Testis (tissue), 3 donors: Measurements from ENCODE around the gene ATL1. TPM values are rescaled to one million over a fixed set of nuclear protein-coding genes. Genes with fewer than 3 reads are reported as not detected.

Experiments
- DNase-seq: peaks from one replicate; pipeline ENCODE4 v3.0.0-alpha.2; 2019
- H3K27ac ChIP-seq, 2 donors: fragments of 200-600 bp; sonication (generic); one replicate each; pipeline ENCODE4 v1.5.1; 2019
- H3K27me3 ChIP-seq: fragments of 200-600 bp; sonication (generic); one replicate; pipeline ENCODE4 v1.5.1; 2019
- H3K36me3 ChIP-seq: fragments of 200-600 bp; sonication (generic); one replicate; pipeline ENCODE4 v1.5.1; 2017; ENCODE audit warnings: low read depth; ENCODE audit errors: missing control alignments
- H3K4me1 ChIP-seq: fragments of 200-600 bp; sonication (generic); one replicate; pipeline ENCODE4 v1.5.1; 2019
- H3K4me3 ChIP-seq, 2 donors: fragments of 200-600 bp; sonication (generic); one replicate each; pipeline ENCODE4 v1.5.1; 2017 to 2019
- H3K9me3 ChIP-seq: fragments of 200-600 bp; sonication (generic); one replicate; pipeline ENCODE4 v1.5.1; 2017
- POLR2A ChIP-seq: fragments of 450-650 bp; IDR thresholded peaks from one replicate; pipeline ENCODE4 v1.6.1; 2017; ENCODE audit warnings: antibody characterized with exemption, mild to moderate bottlenecking, moderate library complexity
- WGBS, 2 donors: methylation state at CpG; one replicate each; pipeline ENCODE4 v1.1.5; 2018; 5-methylcytosine and 5-hydroxymethylcytosine counted together
- intact Hi-C: fragments of 100-400 bp; cut with DNase I; formaldehyde crosslinking; loops from one replicate; pipeline ENCODE4 v1.15.1; 2023; ENCODE audit warnings: low total_unique reads
- polyA plus RNA-seq: library from polyadenylated mRNA; stranded (reverse); fragments of 350-450 nt; fragmentation: Illumina TruSeq; extraction: RNeasy Lipid Tissue Mini Kit (QIAGEN cat#74804); gene quantifications from one replicate; pipeline ENCODE4 v1.2.3, GENCODE V29; 2014; ENCODE audit warnings: low read depth, low replicate concordance; ENCODE audit not compliant: insufficient read depth
- total RNA-seq, 2 donors: library from RNA; depleted of rRNA; stranded (reverse); fragments of >200 nt; gene quantifications; one replicate each; pipeline ENCODE4 v1.2.3, GENCODE V29; 2016
- TF ChIP-seq, protein P1 (sequence below), 3 experiments: fragments of 450-650 bp in 2 of 3; fragments of 200-600 bp in 1 of 3; sonication (generic) in 1 of 3; IDR thresholded peaks; one replicate each; pipeline ENCODE4 v1.5.1; 2016 to 2019; ENCODE audit warnings: antibody characterized with exemption in 3 of 3, mild to moderate bottlenecking in 2 of 3, moderate library complexity in 1 of 3

The ATL1 gene
- total and polyA plus RNA-seq, 3 donors from 2014 or later: 10.0 to 25.1 (median 14.4) TPM

DNA sequence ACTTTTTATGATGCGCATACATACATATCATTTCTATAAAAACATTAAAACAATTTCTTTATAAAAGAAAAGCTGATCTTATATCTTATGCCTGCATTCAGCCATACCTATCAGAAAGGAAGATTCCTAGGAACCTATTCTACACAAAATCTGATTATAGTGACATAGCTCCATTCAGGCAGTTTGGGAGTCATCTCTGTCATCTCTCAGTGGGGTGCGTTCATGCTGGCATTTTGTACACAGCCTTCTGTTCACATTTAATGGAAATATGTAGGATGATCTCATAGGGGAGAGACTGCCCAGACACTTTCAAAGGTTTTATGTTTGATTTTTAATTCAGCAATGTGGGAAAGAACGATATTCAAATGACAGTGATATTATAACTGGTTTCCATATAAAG, 52.9 kb downstream of the ATL1 start:
- WGBS, 2 donors: 88 to 95% methylated on average over 3 of the region's 3 CpGs
- no peaks in the 10 kb centered on the region for H3K36me3 ChIP-seq

DNA sequence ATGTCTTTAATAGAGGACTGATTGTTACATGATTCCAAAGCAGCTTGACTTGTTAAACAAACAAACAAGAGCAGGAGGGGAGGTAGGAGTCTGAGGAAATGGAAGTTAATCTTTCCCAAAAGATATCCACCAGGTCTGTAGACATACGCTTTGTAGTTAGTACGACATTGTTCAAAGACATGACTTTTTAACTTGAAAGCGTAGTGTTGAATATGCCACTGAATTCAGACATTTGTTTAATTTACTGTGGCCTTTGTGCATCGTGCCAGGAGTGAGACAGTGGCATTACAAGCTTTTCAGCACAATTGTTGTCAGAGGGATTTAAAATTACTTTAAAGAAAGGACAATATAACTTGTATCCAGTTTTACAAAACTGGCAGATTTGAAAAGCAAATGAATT, 55.1 kb downstream of the ATL1 start:
- H3K27me3 ChIP-seq: no peaks in the 10 kb centered on the region
- WGBS, 2 donors: 57 to 77% methylated on average over 4 of the region's 4 CpGs
- TF ChIP-seq POLR2A: no peak
- TF ChIP-seq, protein P1, sequence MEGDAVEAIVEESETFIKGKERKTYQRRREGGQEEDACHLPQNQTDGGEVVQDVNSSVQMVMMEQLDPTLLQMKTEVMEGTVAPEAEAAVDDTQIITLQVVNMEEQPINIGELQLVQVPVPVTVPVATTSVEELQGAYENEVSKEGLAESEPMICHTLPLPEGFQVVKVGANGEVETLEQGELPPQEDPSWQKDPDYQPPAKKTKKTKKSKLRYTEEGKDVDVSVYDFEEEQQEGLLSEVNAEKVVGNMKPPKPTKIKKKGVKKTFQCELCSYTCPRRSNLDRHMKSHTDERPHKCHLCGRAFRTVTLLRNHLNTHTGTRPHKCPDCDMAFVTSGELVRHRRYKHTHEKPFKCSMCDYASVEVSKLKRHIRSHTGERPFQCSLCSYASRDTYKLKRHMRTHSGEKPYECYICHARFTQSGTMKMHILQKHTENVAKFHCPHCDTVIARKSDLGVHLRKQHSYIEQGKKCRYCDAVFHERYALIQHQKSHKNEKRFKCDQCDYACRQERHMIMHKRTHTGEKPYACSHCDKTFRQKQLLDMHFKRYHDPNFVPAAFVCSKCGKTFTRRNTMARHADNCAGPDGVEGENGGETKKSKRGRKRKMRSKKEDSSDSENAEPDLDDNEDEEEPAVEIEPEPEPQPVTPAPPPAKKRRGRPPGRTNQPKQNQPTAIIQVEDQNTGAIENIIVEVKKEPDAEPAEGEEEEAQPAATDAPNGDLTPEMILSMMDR (IDR thresholded peaks at IDR 0.05): no peak
- no peak overlapping the region for H3K27ac ChIP-seq
- no peak for DNase-seq
- intact Hi-C loops: loop anchor here (5.0 kb wide), 1 partner anchor 157 kb away; no protein-coding TSS in a partner anchor
- no peaks in the 10 kb centered on the region for H3K9me3 ChIP-seq
- no peaks in the 10 kb centered on the region for H3K4me1 ChIP-seq
- no peaks in the 10 kb centered on the region for H3K36me3 ChIP-seq
- no peak overlapping the region for H3K4me3 ChIP-seq

More for the DNA sequence above, 52.9 kb downstream of the ATL1 start:
- no peak overlapping the region for H3K27ac ChIP-seq
- intact Hi-C loops: no loop called here
- TF ChIP-seq, protein P1 (IDR thresholded peaks at IDR 0.05): no peak
- no peak for TF ChIP-seq POLR2A
- H3K4me1 ChIP-seq: no peaks in the 10 kb centered on the region
- H3K4me3 ChIP-seq: no peak overlapping the region
- H3K27me3 ChIP-seq: no peaks in the 10 kb centered on the region
- H3K9me3 ChIP-seq: no peaks in the 10 kb centered on the region
- no peak for DNase-seq

DNA sequence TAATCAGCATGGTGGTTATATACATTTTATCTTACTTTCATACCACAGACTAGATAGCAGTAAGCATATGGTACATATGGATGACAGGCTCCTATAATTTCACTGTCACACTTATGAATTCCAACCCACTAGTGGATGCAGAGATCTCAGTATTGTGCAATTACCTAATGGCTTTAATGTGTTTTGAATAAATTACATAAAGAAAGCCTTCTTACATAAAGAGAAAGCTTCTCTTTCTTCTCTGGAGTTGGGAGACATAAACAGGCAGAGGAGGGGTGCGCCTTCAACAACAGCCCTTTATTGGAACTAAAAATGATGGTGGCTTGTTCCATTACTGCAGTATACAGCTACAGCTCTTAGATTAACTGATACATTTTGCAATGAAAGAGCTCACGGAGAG, 55.6 kb downstream of the ATL1 start:
- no peak for TF ChIP-seq POLR2A
- TF ChIP-seq, protein P1 (IDR thresholded peaks at IDR 0.05): no peak
- H3K27ac ChIP-seq: no peak overlapping the region
- WGBS, 2 donors: 96 to 98% methylated on average over 2 of the region's 2 CpGs
- no peaks in the 10 kb centered on the region for H3K9me3 ChIP-seq
- H3K4me1 ChIP-seq: no peaks in the 10 kb centered on the region
- no peak for DNase-seq
- no peaks in the 10 kb centered on the region for H3K36me3 ChIP-seq
- H3K4me3 ChIP-seq: no peak overlapping the region
- intact Hi-C loops: loop anchor here (5.0 kb wide), 1 partner anchor 157 kb away; no protein-coding TSS in a partner anchor
- no peaks in the 10 kb centered on the region for H3K27me3 ChIP-seq

DNA sequence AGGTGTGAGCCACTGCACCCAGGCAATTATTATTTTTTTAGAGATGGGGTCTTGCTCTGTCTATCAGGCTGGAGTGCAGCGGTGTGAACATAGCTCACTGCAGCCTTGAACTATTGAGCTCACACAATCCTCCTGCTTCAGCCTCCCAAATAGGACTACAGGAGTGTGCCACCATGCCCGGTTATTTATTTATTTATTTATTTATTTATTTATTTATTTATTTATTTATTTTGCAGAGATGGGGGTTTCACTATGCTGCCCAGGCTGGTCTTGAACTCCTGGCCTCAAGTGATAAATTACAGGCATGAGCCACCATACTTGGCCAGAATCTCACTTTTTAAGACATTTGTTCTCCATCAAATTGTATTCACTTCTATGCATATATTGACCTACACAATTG, 56.3 kb downstream of the ATL1 start:
- Histone ChIP-seq H3K9me3 (no peaks in the 10 kb centered on the region), H3K27me3 (no peaks in the 10 kb centered on the region), H3K36me3 (no peaks in the 10 kb centered on the region), H3K4me3 (no peak overlapping the region), H3K27ac (no peak overlapping the region), H3K4me1 (no peaks in the 10 kb centered on the region)
- WGBS, 2 donors: 91 to 96% methylated on average over 2 of the region's 2 CpGs
- DNase-seq: no peak
- TF ChIP-seq, protein P1 (IDR thresholded peaks at IDR 0.05): no peak
- TF ChIP-seq POLR2A: no peak
- intact Hi-C loops: loop anchor here (5.0 kb wide), 1 partner anchor 156 kb away; no protein-coding TSS in a partner anchor

DNA sequence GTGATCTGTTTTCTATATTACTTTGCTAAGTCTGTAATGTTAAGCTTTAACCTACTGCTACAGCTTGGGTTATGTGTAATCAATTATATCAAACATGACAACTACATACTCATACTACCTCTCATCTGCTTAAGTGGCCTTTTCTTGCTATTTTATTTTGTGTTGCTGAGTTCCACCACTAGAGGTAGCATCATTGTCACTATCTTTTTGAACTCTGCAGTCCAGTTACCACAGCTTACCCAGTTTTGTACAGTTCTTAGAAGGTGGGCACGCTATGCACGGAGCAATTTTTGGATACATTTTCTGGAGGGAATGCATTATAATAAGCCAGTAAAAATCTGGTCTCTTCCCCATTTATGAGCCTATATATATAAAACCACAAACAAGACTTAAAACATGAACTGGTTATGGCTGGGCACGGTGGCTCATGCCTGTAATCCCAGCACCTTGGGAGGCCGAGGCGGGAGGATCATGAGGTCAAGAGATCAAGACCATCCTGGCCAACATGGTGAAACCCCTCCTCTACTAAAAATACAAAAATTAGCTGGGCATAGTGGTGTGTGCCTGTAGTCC, 59.7 kb downstream of the ATL1 start:
- Histone ChIP-seq H3K9me3 (no peaks in the 10 kb centered on the region), H3K36me3 (no peaks in the 10 kb centered on the region), H3K27me3 (no peaks in the 10 kb centered on the region), H3K27ac (no peak overlapping the region), H3K4me3 (no peak overlapping the region), H3K4me1 (no peaks in the 10 kb centered on the region)
- TF ChIP-seq POLR2A: no peak
- TF ChIP-seq, protein P1 (IDR thresholded peaks at IDR 0.05): peak; percentile 34 to 61 (median 55)
- no peak for DNase-seq
- WGBS, 2 donors: 74 to 78% methylated on average over 5 of the region's 5 CpGs
- intact Hi-C loops: loop anchor here (5.0 kb wide), 1 partner anchor 153 kb away; no protein-coding TSS in a partner anchor
